Heart right ventricle (tissue), 16 donors: ENCODE data around the gene LMX1B. TPM values are rescaled to one million over a fixed set of nuclear protein-coding genes. Genes with fewer than 3 reads are reported as not detected.
"Not testable (repeated sequence)": the region's sequence is repeated elsewhere in the genome, so short reads cannot be mapped to it uniquely, and the experiment has no call there.

Source experiments
- ATAC-seq, 8 donors: fragments of 200-7000 bp; cut with Tn5 transposase; one replicate each; pipeline ENCODE4 v1.9.1; 2020; ENCODE audit warnings: mild to moderate bottlenecking in 8 of 8, moderate library complexity in 8 of 8, moderate number of reproducible peaks in 1 of 8
- DNase-seq, 2 donors: peaks; one replicate each; pipeline ENCODE4 v3.0.0-alpha.2; 2020
- H3K27ac ChIP-seq, 10 donors: fragments of 200-600 bp; sonication (generic) in 2 of 10; one replicate each; pipeline versions ENCODE4 v1.5.0 to v1.8.0; 2020 to 2022; ENCODE audit warnings: mild to moderate bottlenecking in 3 of 10
- H3K27me3 ChIP-seq, 7 donors: fragments of 200-600 bp; one replicate each; pipeline ENCODE4 v1.8.0; 2021 to 2022; ENCODE audit warnings: mild to moderate bottlenecking in 2 of 7
- H3K36me3 ChIP-seq, 9 donors: fragments of 200-600 bp; sonication (generic) in 1 of 9; one replicate each; pipeline versions ENCODE4 v1.5.0 to v1.8.0; 2020 to 2022; ENCODE audit warnings: mild to moderate bottlenecking in 2 of 9
- H3K4me1 ChIP-seq, 9 donors: fragments of 200-600 bp; sonication (generic) in 1 of 9; one replicate each; pipeline versions ENCODE4 v1.5.0 to v1.8.0; 2020 to 2022; ENCODE audit warnings: mild to moderate bottlenecking in 4 of 9
- H3K4me3 ChIP-seq, 10 donors: fragments of 200-600 bp; sonication (generic) in 2 of 10; one replicate each; pipeline versions ENCODE4 v1.5.0 to v1.8.0; 2020 to 2022; ENCODE audit warnings: mild to moderate bottlenecking in 7 of 10, moderate library complexity in 2 of 10
- H3K9me3 ChIP-seq, 11 donors: fragments of 200-600 bp in 10 of 11; sonication (generic) in 2 of 11; one replicate each; pipeline versions ENCODE4 v1.5.0 to v1.8.0; 2013 to 2022; ENCODE audit warnings: mild to moderate bottlenecking in 2 of 11, control low read depth in 1 of 11, moderate library complexity in 1 of 11
- WGBS, 2 donors: extraction: QIAGEN DNeasy Blood & Tissue Kit; methylation state at CpG; one replicate each; pipeline ENCODE4 v1.1.7; 2013; ENCODE audit warnings: inconsistent platforms in 1 of 2; 5-methylcytosine and 5-hydroxymethylcytosine counted together
- intact Hi-C, 10 donors: fragments of 100-400 bp; cut with DNase I; formaldehyde crosslinking; loops; one replicate each; pipeline versions ENCODE4 v1.11.1 to v1.14.2; 2022
- polyA plus RNA-seq, 2 donors: library from polyadenylated mRNA; stranded (reverse); fragments of 200-250 nt; gene quantifications; one replicate each; pipeline ENCODE4 v1.2.3, GENCODE V29; 2013
- total RNA-seq, 10 donors: library from RNA; stranded (reverse); fragmentation: NEBNext Ultra II Directional in 3 of 10; extraction: Animal tissue kit (Norgen Biotek cat#: 25700) in 3 of 10; gene quantifications; one replicate each; pipeline versions ENCODE4 v1.2.1 to v1.2.4, GENCODE V29; 2021 to 2023
- TF ChIP-seq, protein P1 (sequence below), 9 donors: fragments of 200-600 bp; sonication (generic) in 2 of 9; IDR thresholded peaks; one replicate each; pipeline versions ENCODE4 v1.5.0 to v1.8.0; 2021 to 2022; ENCODE audit warnings: antibody characterized with exemption in 9 of 9, mild to moderate bottlenecking in 5 of 9, moderate library complexity in 1 of 9
- donor health status: Arrhythmogenic right ventricular cardiomyopathy.
- donor health status: ischemic (EF 13 %, LVEDD 7.1; RV severe dilation, severe dysfunction).
- donor health status: healthy with polysubstance abuse.
- donor health status: DM: no; HTN: yes; CAD: no.
- donor health status: DM: no; HTN: no; CAD: no.
- donor health status: ischemic (EF 25% LVEDD 6.9; RV normal size, moderate dysfunction).
- donor health status: ischemic (EF 25% LVEDD 5.7; RV mildly dilated, moderate dysfunction).
- donor health status: healthy.
- donor health status: DM: yes; HTN: yes; CAD: no.
- donor health status: Ischemic cardiomyopathy.
- donor health status: ischemic (EF 35%, LVEDD 5.7; RV mildly dilated, moderate dysfunction).
- donor health status: nonischemic (EF 11% LVEDD 7.7; RV severe dilation, severe dysfunction).
- donor health status: DM: yes; HTN: yes; CAD: no.
- donor health status: PGD.
- donor health status: ischemic (EF 29% LVEDD 5.4; RV normal size, mild dysfunction).
- donor health status: nonischemic (EF 23%, LVEDD 6.1; RV moderate dilation, normal function).

The LMX1B gene
- total and polyA plus RNA-seq, 12 donors, result 0.25 to 0.97 (median 0.37) TPM

DNA sequence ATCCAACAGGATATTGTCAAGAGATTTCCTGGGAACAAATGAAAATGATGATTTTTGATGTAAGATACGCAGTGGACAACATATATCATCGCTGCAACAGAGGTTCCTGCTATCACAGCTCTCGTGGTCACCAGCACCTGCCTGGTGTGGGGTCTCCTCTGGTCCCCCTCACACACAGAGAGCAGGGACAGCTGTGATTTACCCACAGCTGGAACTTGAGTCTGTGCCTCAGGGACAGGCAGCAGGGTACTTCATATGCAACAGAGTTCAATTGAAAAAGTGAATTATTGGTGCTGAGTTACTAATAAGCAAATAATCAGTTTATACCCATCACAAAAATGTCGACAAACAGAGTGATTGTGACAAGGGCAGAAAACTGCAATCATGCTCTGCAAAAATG is 93.4 kb downstream of the LMX1B start:
- Histone ChIP-seq H3K9me3 (no peaks in the 10 kb centered on the region), H3K27me3 (peaks cover 10 to 67% (median 50%) of the 10 kb centered on the region in 7 donors), H3K27ac (no peak overlapping the region), H3K4me1 (peaks cover 6 to 16% (median 14%) of the 10 kb centered on the region in 9 donors), H3K36me3 (no peaks in the 10 kb centered on the region), H3K4me3 (no peak overlapping the region)
- intact Hi-C loops, result loop anchor here in 3 of 10 donors (2.0 to 10.0 kb wide), 4 partner anchors 70 to 1705 kb away; no protein-coding TSS in a partner anchor
- TF ChIP-seq, protein P1, sequence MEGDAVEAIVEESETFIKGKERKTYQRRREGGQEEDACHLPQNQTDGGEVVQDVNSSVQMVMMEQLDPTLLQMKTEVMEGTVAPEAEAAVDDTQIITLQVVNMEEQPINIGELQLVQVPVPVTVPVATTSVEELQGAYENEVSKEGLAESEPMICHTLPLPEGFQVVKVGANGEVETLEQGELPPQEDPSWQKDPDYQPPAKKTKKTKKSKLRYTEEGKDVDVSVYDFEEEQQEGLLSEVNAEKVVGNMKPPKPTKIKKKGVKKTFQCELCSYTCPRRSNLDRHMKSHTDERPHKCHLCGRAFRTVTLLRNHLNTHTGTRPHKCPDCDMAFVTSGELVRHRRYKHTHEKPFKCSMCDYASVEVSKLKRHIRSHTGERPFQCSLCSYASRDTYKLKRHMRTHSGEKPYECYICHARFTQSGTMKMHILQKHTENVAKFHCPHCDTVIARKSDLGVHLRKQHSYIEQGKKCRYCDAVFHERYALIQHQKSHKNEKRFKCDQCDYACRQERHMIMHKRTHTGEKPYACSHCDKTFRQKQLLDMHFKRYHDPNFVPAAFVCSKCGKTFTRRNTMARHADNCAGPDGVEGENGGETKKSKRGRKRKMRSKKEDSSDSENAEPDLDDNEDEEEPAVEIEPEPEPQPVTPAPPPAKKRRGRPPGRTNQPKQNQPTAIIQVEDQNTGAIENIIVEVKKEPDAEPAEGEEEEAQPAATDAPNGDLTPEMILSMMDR (IDR thresholded peaks at IDR 0.05), result no peak
- ATAC-seq, result no peak
- 80 to 85% methylated on average over 4 of the region's 4 CpGs for WGBS, 2 donors
- DNase-seq, result no peak

DNA sequence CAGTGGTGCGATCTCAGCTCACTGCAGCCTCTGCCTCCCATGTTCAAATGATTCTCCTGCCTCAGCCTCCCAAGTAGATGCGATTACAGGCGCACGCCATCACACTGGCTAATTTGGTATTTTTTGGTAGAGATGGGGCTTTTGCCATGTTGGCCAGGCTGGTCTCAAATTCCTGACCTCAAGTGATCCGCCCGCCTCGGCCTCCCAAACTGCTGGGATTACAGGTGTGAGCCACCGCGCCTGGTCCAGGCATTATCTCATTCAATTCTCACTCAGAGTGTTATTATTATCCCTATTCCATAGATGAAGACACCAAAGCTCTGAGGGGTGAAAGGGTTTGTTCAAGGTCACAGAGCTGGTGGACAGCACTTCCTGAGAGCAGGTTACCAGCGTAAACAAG is 94.0 kb downstream of the LMX1B start:
- H3K27me3 ChIP-seq, result peaks cover 3 to 67% (median 44%) of the 10 kb centered on the region in 7 donors
- H3K9me3 ChIP-seq, H3K4me3 ChIP-seq, H3K36me3 ChIP-seq, H3K27ac ChIP-seq, DNase-seq, ATAC-seq: not testable (repeated sequence)
- intact Hi-C loops, result loop anchor here in 4 of 10 donors (2.0 to 10.0 kb wide), 4 partner anchors 70 to 1705 kb away; no protein-coding TSS in a partner anchor
- 90 to 96% methylated on average over 10 of the region's 10 CpGs for WGBS, 2 donors
- H3K4me1 ChIP-seq, result peaks cover 6 to 16% (median 14%) of the 10 kb centered on the region in 9 donors

- DNase-seq (no peak), ATAC-seq (no peak)
- peaks cover 0 to 65% (median 41%) of the 10 kb centered on the region in 7 donors for H3K27me3 ChIP-seq
- H3K27ac ChIP-seq, result no peak overlapping the region
- 66 to 74% methylated on average over 4 of the region's 4 CpGs for WGBS, 2 donors
- H3K36me3 ChIP-seq, result no peaks in the 10 kb centered on the region
- no peaks in the 10 kb centered on the region for H3K9me3 ChIP-seq
- intact Hi-C loops, result loop anchor here in 3 of 10 donors (2.0 to 10.0 kb wide), 4 partner anchors 69 to 1706 kb away; no protein-coding TSS in a partner anchor
- H3K4me3 ChIP-seq, result no peak overlapping the region
- H3K4me1 ChIP-seq, result peaks cover 6 to 16% (median 14%) of the 10 kb centered on the region in 9 donors
- TF ChIP-seq, protein P1 (IDR thresholded peaks at IDR 0.05), result no peak
Measured at GRCh38 chr9:126708178-126708577, 94.5 kb downstream of the LMX1B start.

GRCh38 chr9:126709241-126709640 is 95.5 kb downstream of the LMX1B start:
- WGBS, 2 donors, result 88 to 91% methylated on average over 3 of the region's 3 CpGs
- H3K4me1 ChIP-seq, result peaks cover 6 to 16% (median 14%) of the 10 kb centered on the region in 9 donors
- no peak for ATAC-seq
- no peaks in the 10 kb centered on the region for H3K9me3 ChIP-seq
- H3K27me3 ChIP-seq, result peaks cover 0 to 60% (median 38%) of the 10 kb centered on the region in 7 donors
- intact Hi-C loops, result loop anchor here in 3 of 10 donors (2.0 to 10.0 kb wide), 4 partner anchors 68 to 1707 kb away; no protein-coding TSS in a partner anchor
- H3K36me3 ChIP-seq, result no peaks in the 10 kb centered on the region
- no peak for DNase-seq
- H3K27ac ChIP-seq, result no peak overlapping the region
- no peak overlapping the region for H3K4me3 ChIP-seq
- TF ChIP-seq, protein P1 (IDR thresholded peaks at IDR 0.05), result no peak

DNA sequence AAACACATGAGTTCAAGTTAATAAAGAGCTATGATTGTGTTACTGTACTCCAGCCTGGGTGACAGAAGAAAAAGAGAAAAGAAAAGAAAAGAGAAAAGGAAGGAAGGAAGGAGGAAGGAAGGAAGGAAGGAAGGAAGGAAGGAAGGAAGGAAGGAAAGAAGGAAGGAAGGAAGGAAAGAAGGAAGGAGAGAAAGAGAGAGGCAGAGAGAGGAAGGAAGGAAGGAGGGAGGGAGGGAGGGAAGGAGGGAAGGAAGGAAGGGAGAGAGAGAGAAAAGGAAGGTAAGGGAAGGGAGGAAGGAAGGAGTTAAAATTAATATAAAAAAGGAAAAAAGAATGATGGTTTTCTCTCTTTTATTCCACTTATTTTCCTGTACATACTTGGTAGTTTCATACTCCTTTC is 101.7 kb downstream of the LMX1B start:
- no peak for DNase-seq
- Histone ChIP-seq H3K36me3 (no peaks in the 10 kb centered on the region), H3K27me3 (peaks cover 0 to 33% (median 21%) of the 10 kb centered on the region in 7 donors), H3K4me3 (no peak overlapping the region), H3K27ac (no peak overlapping the region), H3K4me1 (peaks cover 0 to 16% (median 0%) of the 10 kb centered on the region in 9 donors), H3K9me3 (no peaks in the 10 kb centered on the region)
- intact Hi-C loops, result no loop called here
- TF ChIP-seq, protein P1 (IDR thresholded peaks at IDR 0.05), result no peak
- ATAC-seq, result no peak

GRCh38 chr9:126717441-126717840 is 103.7 kb downstream of the LMX1B start:
- H3K36me3 ChIP-seq, DNase-seq, H3K9me3 ChIP-seq, H3K27ac ChIP-seq, intact Hi-C loops, ATAC-seq, H3K4me3 ChIP-seq: not testable (repeated sequence)
- WGBS, 2 donors, result 87 to 92% methylated on average over 5 of the region's 5 CpGs
- H3K27me3 ChIP-seq, result peaks cover 0 to 48% (median 22%) of the 10 kb centered on the region in 7 donors
- peaks cover 0 to 35% (median 4%) of the 10 kb centered on the region in 9 donors for H3K4me1 ChIP-seq
